OCI-LY7 (cell line): ENCODE measurements around the gene POLR1B. TPM values are rescaled to one million over a fixed set of nuclear protein-coding genes. Genes with fewer than 3 reads are reported as not detected.
"Not testable (repeated sequence)": the region's sequence is repeated elsewhere in the genome, so short reads cannot be mapped to it uniquely, and the experiment has no call there.

ENCODE experiments used
- BruUV-seq: library from RNA; stranded (reverse); fragments of 400-500 nt; replicated peaks from 2 replicates; lab custom pipeline; 2021; lab: Mats Ljungman, UMichigan
- CTCF ChIA-PET: fragments of 300-600 bp; sonication (Branson Sonifier 250); formaldehyde crosslinking; loops from one replicate; lab custom pipeline; 2022; ENCODE audit warnings: antibody characterized with exemption; ENCODE audit not compliant: unreplicated experiment; lab: Charles Lee
- POLR2A ChIA-PET: fragments of 300-600 bp; sonication (Branson Sonifier 250); formaldehyde crosslinking; loops from one replicate; lab custom pipeline; 2022; ENCODE audit warnings: antibody characterized with exemption; lab: Charles Lee
- DNase-seq: peaks from one replicate; pipeline ENCODE4 v3.0.0-alpha.2; 2015; ENCODE audit warnings: low spot score
- H2AFZ ChIP-seq: fragments of 200-600 bp; sonication (generic), shearing (Covaris generic); 2 replicates; pipeline ENCODE4 v1.6.1; 2014; ENCODE audit warnings: mild to moderate bottlenecking, antibody characterized with exemption, low read length, moderate library complexity
- H3K27ac ChIP-seq: fragments of 200-600 bp; sonication (generic); 2 replicates; pipeline ENCODE4 v1.5.1; 2014; ENCODE audit warnings: mixed run types, low read depth, mild to moderate bottlenecking, moderate library complexity, low read length, inconsistent platforms; ENCODE audit not compliant: poor library complexity, severe bottlenecking
- H3K36me3 ChIP-seq: fragments of 200-600 bp; sonication (generic); 2 replicates; pipeline ENCODE4 v1.6.1; 2014; ENCODE audit warnings: mild to moderate bottlenecking, antibody characterized with exemption, low read length, moderate library complexity, mixed read lengths; ENCODE audit not compliant: insufficient read depth
- H3K4me1 ChIP-seq: fragments of 200-600 bp; sonication (generic); 2 replicates; pipeline ENCODE4 v1.5.1; 2014; ENCODE audit warnings: mild to moderate bottlenecking, low read length; ENCODE audit not compliant: insufficient read depth, poor library complexity, severe bottlenecking
- H3K4me2 ChIP-seq: fragments of 200-600 bp; sonication (generic); 2 replicates; pipeline ENCODE4 v1.6.1; 2014; ENCODE audit warnings: mild to moderate bottlenecking, low read length
- H3K4me3 ChIP-seq: fragments of 200-600 bp; sonication (generic); 2 replicates; pipeline ENCODE4 v1.5.1; 2014; ENCODE audit warnings: mild to moderate bottlenecking, low read depth, low read length; ENCODE audit not compliant: poor library complexity, severe bottlenecking
- H3K79me2 ChIP-seq: fragments of 200-600 bp; sonication (generic); 2 replicates; pipeline ENCODE4 v1.6.1; 2016; ENCODE audit warnings: low read depth, mild to moderate bottlenecking, low read length, moderate library complexity, mixed read lengths; ENCODE audit not compliant: insufficient read depth
- H3K9me2 ChIP-seq: fragments of 200-600 bp; sonication (generic); 2 replicates; pipeline ENCODE4 v1.6.1; 2016; ENCODE audit warnings: mild to moderate bottlenecking, low read length, mixed read lengths; ENCODE audit not compliant: insufficient read depth
- H3K9me3 ChIP-seq: fragments of 200-600 bp; sonication (generic); 2 replicates; pipeline ENCODE4 v1.6.1; 2014; ENCODE audit warnings: mild to moderate bottlenecking, mixed run types, low read length, mixed read lengths
- H4K20me1 ChIP-seq: fragments of 200-600 bp; sonication (generic); 2 replicates; pipeline ENCODE4 v1.6.1; 2014; ENCODE audit warnings: mild to moderate bottlenecking, antibody characterized with exemption, low read length, moderate library complexity, mixed read lengths; ENCODE audit not compliant: insufficient read depth
- EZH2phosphoT487 ChIP-seq: fragments of 200-600 bp; sonication (generic); IDR thresholded peaks from 2 replicates; pipeline ENCODE4 v1.6.1; 2018; ENCODE audit warnings: low read depth, borderline replicate concordance, mild to moderate bottlenecking, mixed run types, antibody characterized with exemption, low read length, moderate library complexity, mixed read lengths
- intact Hi-C: fragments of 100-400 bp; cut with micrococcal nuclease; formaldehyde crosslinking; loops from one replicate; pipeline ENCODE4 v1.10.0; 2022; ENCODE audit not compliant: unreplicated experiment
- total RNA-seq, 2 experiments: library from RNA; depleted of rRNA in 1 of 2; stranded (reverse); fragments of >200 nt in 1 of 2; shearing (Covaris generic) in 1 of 2; gene quantifications; 2 replicates each; pipeline ENCODE4 v1.2.3, GENCODE V29; 2014 to 2022
- TF ChIP-seq, protein P1 (sequence below): fragments of 200-600 bp; sonication (generic); conservative IDR thresholded peaks from 2 replicates; pipeline ENCODE4 v1.5.1; 2014; ENCODE audit warnings: mild to moderate bottlenecking, antibody characterized with exemption, low read length, moderate library complexity, mixed read lengths

POLR1B gene
- total RNA-seq, 2 experiments from 2014 or later: 30.5 to 44.7 TPM

DNA sequence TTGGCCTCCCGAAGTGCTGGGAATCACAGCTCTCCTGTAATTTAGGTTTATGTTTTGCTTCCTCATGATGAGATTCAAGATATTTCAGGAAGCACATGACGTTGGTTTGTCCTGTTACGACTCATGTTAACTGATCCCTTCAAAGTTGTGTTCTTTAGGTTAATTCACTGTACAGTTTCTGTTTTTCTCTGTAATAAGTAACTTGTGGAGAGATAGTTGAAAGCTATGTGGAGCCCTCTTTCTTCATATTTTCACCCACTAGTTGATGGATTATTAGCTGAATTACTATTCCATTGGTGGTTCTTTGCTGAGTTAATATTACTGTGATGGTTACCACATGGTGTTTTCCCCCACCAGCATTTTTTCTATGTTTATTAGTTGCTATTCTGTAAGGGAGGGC lies 23.8 kb downstream of the POLR1B start:
- Histone ChIP-seq H3K79me2 (no peaks in the 10 kb centered on the region), H3K36me3 (peaks cover 97% of the 10 kb centered on the region)
- TF ChIP-seq EZH2phosphoT487: no peak
- TF ChIP-seq, protein P1, sequence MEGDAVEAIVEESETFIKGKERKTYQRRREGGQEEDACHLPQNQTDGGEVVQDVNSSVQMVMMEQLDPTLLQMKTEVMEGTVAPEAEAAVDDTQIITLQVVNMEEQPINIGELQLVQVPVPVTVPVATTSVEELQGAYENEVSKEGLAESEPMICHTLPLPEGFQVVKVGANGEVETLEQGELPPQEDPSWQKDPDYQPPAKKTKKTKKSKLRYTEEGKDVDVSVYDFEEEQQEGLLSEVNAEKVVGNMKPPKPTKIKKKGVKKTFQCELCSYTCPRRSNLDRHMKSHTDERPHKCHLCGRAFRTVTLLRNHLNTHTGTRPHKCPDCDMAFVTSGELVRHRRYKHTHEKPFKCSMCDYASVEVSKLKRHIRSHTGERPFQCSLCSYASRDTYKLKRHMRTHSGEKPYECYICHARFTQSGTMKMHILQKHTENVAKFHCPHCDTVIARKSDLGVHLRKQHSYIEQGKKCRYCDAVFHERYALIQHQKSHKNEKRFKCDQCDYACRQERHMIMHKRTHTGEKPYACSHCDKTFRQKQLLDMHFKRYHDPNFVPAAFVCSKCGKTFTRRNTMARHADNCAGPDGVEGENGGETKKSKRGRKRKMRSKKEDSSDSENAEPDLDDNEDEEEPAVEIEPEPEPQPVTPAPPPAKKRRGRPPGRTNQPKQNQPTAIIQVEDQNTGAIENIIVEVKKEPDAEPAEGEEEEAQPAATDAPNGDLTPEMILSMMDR: no peak

GRCh38 chr2:112566508-112566907 lies 24.2 kb downstream of the POLR1B start:
- intact Hi-C loops, H2AFZ ChIP-seq, H3K27ac ChIP-seq, H3K79me2 ChIP-seq, H3K9me3 ChIP-seq, DNase-seq, H3K4me2 ChIP-seq, BruUV-seq, H3K4me3 ChIP-seq, H3K4me1 ChIP-seq, H3K9me2 ChIP-seq, H4K20me1 ChIP-seq: not testable (repeated sequence)
- POLR2A ChIA-PET: interaction anchor here (0.6 kb wide), 1 partner anchor 21 kb away, joined by 3 read pairs; no protein-coding TSS in a partner anchor
- CTCF ChIA-PET: interaction anchor here (0.5 kb wide), 1 partner anchor 519 kb away, joined by 3 read pairs; no protein-coding TSS in a partner anchor
- H3K36me3 ChIP-seq: peaks cover 97% of the 10 kb centered on the region

More for the DNA sequence above, 23.8 kb downstream of the POLR1B start:
- Histone ChIP-seq H3K9me2 (no peaks in the 10 kb centered on the region), H3K4me2 (no peak overlapping the region), H2AFZ (no peak overlapping the region), H3K27ac (no peak overlapping the region), H3K4me3 (no peak overlapping the region), H3K9me3 (no peaks in the 10 kb centered on the region), H4K20me1 (no peaks in the 10 kb centered on the region), H3K4me1 (no peaks in the 10 kb centered on the region)
- intact Hi-C loops: no loop called here
- POLR2A ChIA-PET: interaction anchor here (0.6 kb wide), 1 partner anchor 20 kb away, joined by 3 read pairs; no protein-coding TSS in a partner anchor
- CTCF ChIA-PET: interaction anchor here (0.5 kb wide), 1 partner anchor 518 kb away, joined by 3 read pairs; no protein-coding TSS in a partner anchor
- no peak for DNase-seq
- no TSS peak for BruUV-seq

DNA sequence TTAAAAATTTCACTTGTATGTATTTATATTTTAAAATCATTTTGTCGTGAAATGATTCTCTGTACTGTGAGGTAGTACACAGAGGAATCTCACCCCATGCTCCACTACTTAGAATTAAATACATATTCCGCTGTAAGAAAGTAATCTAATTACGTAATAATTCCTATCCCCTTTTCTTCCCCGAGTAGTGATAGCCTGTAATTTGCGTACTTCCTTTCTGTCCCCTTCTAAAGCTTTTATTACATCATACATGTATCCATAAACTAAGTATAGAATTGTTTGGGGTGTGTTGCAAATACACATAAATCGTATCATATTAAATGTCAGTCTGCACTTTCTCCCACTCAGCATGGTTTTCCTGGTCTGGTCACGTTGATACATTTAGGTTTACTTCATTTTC lies 29.7 kb downstream of the POLR1B start:
- Histone ChIP-seq H3K4me1 (no peaks in the 10 kb centered on the region), H3K9me3 (no peaks in the 10 kb centered on the region), H3K4me2 (no peak overlapping the region), H2AFZ (no peak overlapping the region), H3K36me3 (peaks cover 99% of the 10 kb centered on the region), H3K79me2 (no peaks in the 10 kb centered on the region), H3K4me3 (no peak overlapping the region), H3K9me2 (no peaks in the 10 kb centered on the region), H4K20me1 (no peaks in the 10 kb centered on the region), H3K27ac (no peak overlapping the region)
- CTCF ChIA-PET: no interaction called here
- TF ChIP-seq, protein P1: no peak
- no peak for TF ChIP-seq EZH2phosphoT487
- no peak for DNase-seq
- POLR2A ChIA-PET: interaction anchor here (0.7 kb wide), 1 partner anchor 265 kb away, joined by 4 read pairs; no protein-coding TSS in a partner anchor
- intact Hi-C loops: no loop called here
- BruUV-seq: no TSS peak
